ENCODE measurements around the gene F8. TPM values are rescaled to one million over a fixed set of nuclear protein-coding genes. Genes with fewer than 3 reads are reported as not detected.

F8 gene
- total and polyA plus RNA-seq, 9 of the 15 experiments (the other 6 are each of a cell fraction or from before 2014, with no cell fraction given): 0.41 to 3.8 (median 0.91) TPM

DNA sequence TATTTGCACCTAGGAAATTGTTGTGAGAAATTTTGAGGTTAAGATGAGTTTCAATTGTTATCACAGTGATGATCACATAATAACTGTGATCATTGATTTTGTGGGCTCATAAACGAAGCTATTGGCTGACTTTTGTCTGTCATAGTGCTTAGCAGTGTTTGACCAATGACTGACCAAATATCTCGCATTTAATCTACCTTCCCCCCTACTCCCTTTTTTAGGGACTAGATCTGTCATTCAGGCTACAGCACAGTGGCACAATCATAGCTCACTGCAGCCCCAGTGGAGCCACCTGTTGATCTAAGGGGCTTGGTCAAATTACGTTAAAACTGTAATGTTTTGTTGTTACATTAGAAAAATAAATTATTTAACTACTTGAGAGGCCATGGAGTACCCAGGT lies 5.6 kb upstream of the F8 start:
- no peaks in the 10 kb centered on the region for H3K9me3 ChIP-seq (replicated peaks; ENCODE audit: control insufficient read depth, insufficient read depth, low read depth, low read length)
- ChIA-PET POLR2A (interaction anchor here (0.9 to 1.1 kb wide), 3 partner anchors 19 to 252 kb away, joined by 3 to 4 read pairs (median 3); no protein-coding TSS in a partner anchor), CTCF (ENCODE audit: low intra/inter-chr PET ratio) (no interaction called here)
- in situ Hi-C loops (cut with MboI): no loop called here
- no peaks in the 10 kb centered on the region for H3K27me3 ChIP-seq (ENCODE audit: control insufficient read depth in 2 of 2, insufficient read depth in 2 of 2, low read length in 2 of 2)
- 0% methylated on average over 3 of the region's 3 CpGs for WGBS (ENCODE audit: insufficient coverage, low coverage, missing lambda C conversion rate)
- H3K9ac ChIP-seq (ENCODE audit: insufficient read depth in 1 of 2, low read depth in 2 of 2, low read length in 2 of 2): peak overlapping the region; percentile 49 to 97; a peak in 3 of 4 replicates
- peak overlapping the region; percentile 51 for H3K4me3 ChIP-seq
- peak in 1 of 4 experiments; percentile 38 for DNase-seq (ENCODE audit: extremely low read depth in 1 of 4, low spot score in 3 of 4)
- peak overlapping the region; percentile 40; the same call in 1 of the 2 replicates for H2AFZ ChIP-seq (ENCODE audit: low read depth, low read length)
- peak overlapping the region; percentile 82 for H3K4me2 ChIP-seq (ENCODE audit: insufficient read depth, low read length)
- ATAC-seq: peak; percentile 12
- peaks cover 11 to 20% of the 10 kb centered on the region in 2 experiments for H3K4me1 ChIP-seq (replicated peaks in 1 of 2; ENCODE audit: control insufficient read depth in 2 of 2, insufficient read depth in 2 of 2, low read length in 2 of 2)
- peak overlapping the region; percentile 95 for H3K27ac ChIP-seq (ENCODE audit: extremely low read depth, low read depth, low read length)
- H4K20me1 ChIP-seq (replicated peaks; ENCODE audit: control insufficient read depth, insufficient read depth, low read length): no peaks in the 10 kb centered on the region
- no peaks in the 10 kb centered on the region for H3K9me1 ChIP-seq (ENCODE audit: control insufficient read depth, insufficient read depth, low read length)
- peak; percentile 49 for FAIRE-seq
- intact Hi-C loops (cut with micrococcal nuclease): no loop called here
- BruUV-seq (replicated peaks): no TSS peak
- no peaks in the 10 kb centered on the region for H3K36me3 ChIP-seq (ENCODE audit: control insufficient read depth, insufficient read depth, low read length)
- peaks cover 59% of the 10 kb centered on the region for H3K79me2 ChIP-seq (ENCODE audit: control insufficient read depth, insufficient read depth, low read length)
- TF ChIP-seq RFX7 (CRISPR knock-in tag; IDR thresholded peaks at IDR 0.05) (no peak), PKNOX1 (IDR thresholded peaks at IDR 0.05) (peak; percentile 46; the same call in 1 of the 2 replicates), CREB1 (IDR thresholded peaks at IDR 0.05) (no peak), CREB1 (CRISPR knock-in tag; IDR thresholded peaks at IDR 0.05) (no peak), BMI1 (IDR thresholded peaks at IDR 0.05; ENCODE audit: low read length) (no peak), HNRNPK (IDR thresholded peaks at IDR 0.05; ENCODE audit: low read depth, low read length, poor library complexity, severe bottlenecking) (no peak), BRD4 (IDR thresholded peaks at IDR 0.05) (no peak), FOXK2 (conservative IDR thresholded peaks at IDR 0.05 in 1 of 2, IDR thresholded peaks at IDR 0.05 in 1 of 2; ENCODE audit: low read depth in 2 of 2) (no peak), RAD21 (CRISPR knock-in tag; conservative IDR thresholded peaks at IDR 0.05 in 1 of 2, IDR thresholded peaks at IDR 0.05 in 1 of 2) (0 out of 4 replicates have a peak, but pooled peaks of 1 of the 2 experiments have one; percentile 4)
- TF ChIP-seq, protein P1, sequence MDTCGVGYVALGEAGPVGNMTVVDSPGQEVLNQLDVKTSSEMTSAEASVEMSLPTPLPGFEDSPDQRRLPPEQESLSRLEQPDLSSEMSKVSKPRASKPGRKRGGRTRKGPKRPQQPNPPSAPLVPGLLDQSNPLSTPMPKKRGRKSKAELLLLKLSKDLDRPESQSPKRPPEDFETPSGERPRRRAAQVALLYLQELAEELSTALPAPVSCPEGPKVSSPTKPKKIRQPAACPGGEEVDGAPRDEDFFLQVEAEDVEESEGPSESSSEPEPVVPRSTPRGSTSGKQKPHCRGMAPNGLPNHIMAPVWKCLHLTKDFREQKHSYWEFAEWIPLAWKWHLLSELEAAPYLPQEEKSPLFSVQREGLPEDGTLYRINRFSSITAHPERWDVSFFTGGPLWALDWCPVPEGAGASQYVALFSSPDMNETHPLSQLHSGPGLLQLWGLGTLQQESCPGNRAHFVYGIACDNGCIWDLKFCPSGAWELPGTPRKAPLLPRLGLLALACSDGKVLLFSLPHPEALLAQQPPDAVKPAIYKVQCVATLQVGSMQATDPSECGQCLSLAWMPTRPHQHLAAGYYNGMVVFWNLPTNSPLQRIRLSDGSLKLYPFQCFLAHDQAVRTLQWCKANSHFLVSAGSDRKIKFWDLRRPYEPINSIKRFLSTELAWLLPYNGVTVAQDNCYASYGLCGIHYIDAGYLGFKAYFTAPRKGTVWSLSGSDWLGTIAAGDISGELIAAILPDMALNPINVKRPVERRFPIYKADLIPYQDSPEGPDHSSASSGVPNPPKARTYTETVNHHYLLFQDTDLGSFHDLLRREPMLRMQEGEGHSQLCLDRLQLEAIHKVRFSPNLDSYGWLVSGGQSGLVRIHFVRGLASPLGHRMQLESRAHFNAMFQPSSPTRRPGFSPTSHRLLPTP (IDR thresholded peaks at IDR 0.05; ENCODE audit: borderline replicate concordance, extremely low read depth, insufficient read length): no peak
- TF ChIP-seq, protein P2, sequence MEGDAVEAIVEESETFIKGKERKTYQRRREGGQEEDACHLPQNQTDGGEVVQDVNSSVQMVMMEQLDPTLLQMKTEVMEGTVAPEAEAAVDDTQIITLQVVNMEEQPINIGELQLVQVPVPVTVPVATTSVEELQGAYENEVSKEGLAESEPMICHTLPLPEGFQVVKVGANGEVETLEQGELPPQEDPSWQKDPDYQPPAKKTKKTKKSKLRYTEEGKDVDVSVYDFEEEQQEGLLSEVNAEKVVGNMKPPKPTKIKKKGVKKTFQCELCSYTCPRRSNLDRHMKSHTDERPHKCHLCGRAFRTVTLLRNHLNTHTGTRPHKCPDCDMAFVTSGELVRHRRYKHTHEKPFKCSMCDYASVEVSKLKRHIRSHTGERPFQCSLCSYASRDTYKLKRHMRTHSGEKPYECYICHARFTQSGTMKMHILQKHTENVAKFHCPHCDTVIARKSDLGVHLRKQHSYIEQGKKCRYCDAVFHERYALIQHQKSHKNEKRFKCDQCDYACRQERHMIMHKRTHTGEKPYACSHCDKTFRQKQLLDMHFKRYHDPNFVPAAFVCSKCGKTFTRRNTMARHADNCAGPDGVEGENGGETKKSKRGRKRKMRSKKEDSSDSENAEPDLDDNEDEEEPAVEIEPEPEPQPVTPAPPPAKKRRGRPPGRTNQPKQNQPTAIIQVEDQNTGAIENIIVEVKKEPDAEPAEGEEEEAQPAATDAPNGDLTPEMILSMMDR (IDR thresholded peaks at IDR 0.05 in 2 of 3, conservative IDR thresholded peaks at IDR 0.05 in 1 of 3; ENCODE audit: insufficient read depth in 2 of 3, low read depth in 1 of 3, low read length in 3 of 3): peak in 2 of 3 experiments; percentile 17 to 22; a peak in 1 of 6 replicates

All from K562 (cell line).